IMR-90 (cell line): ENCODE measurements around the gene ZSCAN10. TPM values are rescaled to one million over a fixed set of nuclear protein-coding genes. Genes with fewer than 3 reads are reported as not detected.

Source experiments
- ATAC-seq: fragments of 200-7000 bp; cut with Tn5 transposase; 2 replicates; pipeline ENCODE4 v1.9.1; 2020; ENCODE audit warnings: low read depth, mild to moderate bottlenecking, moderate library complexity
- BruUV-seq: library from RNA; stranded (reverse); fragments of 400-500 nt; replicated peaks from 2 replicates; lab custom pipeline; 2021; lab: Mats Ljungman, UMichigan
- CTCF ChIA-PET: fragments of 300-600 bp; formaldehyde crosslinking; extraction: SDS; loops from one replicate; lab custom pipeline; 2021; ENCODE audit warnings: antibody characterized with exemption; lab: Yijun Ruan, JAX
- POLR2A ChIA-PET: fragments of 300-600 bp; sonication (Branson Sonifier 250); formaldehyde crosslinking; loops from one replicate; lab custom pipeline; 2022; ENCODE audit warnings: antibody characterized with exemption; ENCODE audit not compliant: unreplicated experiment; lab: Charles Lee
- DNase-seq: peaks from one replicate; pipeline ENCODE4 v3.0.0; 2013
- H2AFZ ChIP-seq: replicated peaks from 2 replicates; pipeline ENCODE3; 2013; ENCODE audit warnings: low read length, mild to moderate bottlenecking; ENCODE audit not compliant: poor library complexity
- H2AK5ac ChIP-seq: 2 replicates; pipeline ENCODE4 v1.6.1; 2013; ENCODE audit warnings: low read depth, low read length, inconsistent platforms
- H2AK9ac ChIP-seq: replicated peaks from 2 replicates; pipeline ENCODE3; 2013; ENCODE audit warnings: mild to moderate bottlenecking, low read depth, low read length, moderate library complexity; ENCODE audit not compliant: poor library complexity
- H2BK120ac ChIP-seq: 2 replicates; pipeline ENCODE4 v1.6.1; 2013; ENCODE audit warnings: low read depth, low read length, inconsistent platforms
- H2BK15ac ChIP-seq: 3 replicates; pipeline ENCODE4 v1.6.1; 2013; ENCODE audit warnings: low read depth, low read length, inconsistent platforms
- H2BK20ac ChIP-seq: 2 replicates; pipeline ENCODE4 v1.6.1; 2013; ENCODE audit warnings: low read depth, mild to moderate bottlenecking, inconsistent platforms, low read length, moderate library complexity
- H2BK5ac ChIP-seq: 2 replicates; pipeline ENCODE4 v1.6.1; 2013; ENCODE audit warnings: mild to moderate bottlenecking, low read depth, low read length, inconsistent platforms; ENCODE audit not compliant: poor library complexity, severe bottlenecking
- H3K14ac ChIP-seq: replicated peaks from 2 replicates; pipeline ENCODE4 v1.6.1; 2013; ENCODE audit warnings: low read depth, low read length, inconsistent platforms
- H3K18ac ChIP-seq: 2 replicates; pipeline ENCODE4 v1.6.1; 2013; ENCODE audit warnings: low read depth, low read length, control low read depth
- H3K23ac ChIP-seq: 2 replicates; pipeline ENCODE4 v1.6.1; 2013; ENCODE audit warnings: low read depth, low read length, inconsistent platforms
- H3K27ac ChIP-seq: 2 replicates; pipeline ENCODE4 v1.5.1; 2013; ENCODE audit warnings: mild to moderate bottlenecking, control low read depth, low read length; ENCODE audit not compliant: insufficient read depth
- H3K27me3 ChIP-seq: 2 replicates; pipeline ENCODE4 v1.6.1; 2013; ENCODE audit warnings: low read length; ENCODE audit not compliant: control insufficient read depth, insufficient read depth
- H3K36me3 ChIP-seq: 2 replicates; pipeline ENCODE4 v1.6.1; 2013; ENCODE audit warnings: low read length, mixed read lengths; ENCODE audit not compliant: control insufficient read depth, insufficient read depth
- H3K4ac ChIP-seq: 2 replicates; pipeline ENCODE4 v1.6.1; 2013; ENCODE audit warnings: low read depth, low read length, inconsistent platforms
- H3K4me1 ChIP-seq: 2 replicates; pipeline ENCODE4 v1.6.1; 2013; ENCODE audit warnings: low read length, mixed read lengths; ENCODE audit not compliant: control insufficient read depth, insufficient read depth
- H3K4me2 ChIP-seq: 2 replicates; pipeline ENCODE4 v1.6.1; 2013; ENCODE audit warnings: low read depth, mild to moderate bottlenecking, control low read depth, low read length, moderate library complexity
- H3K4me3 ChIP-seq: 2 replicates; pipeline ENCODE4 v1.5.1; 2013; ENCODE audit warnings: low read depth, mild to moderate bottlenecking, control low read depth, low read length, moderate library complexity; ENCODE audit not compliant: insufficient read depth
- H3K56ac ChIP-seq: 2 replicates; pipeline ENCODE4 v1.6.1; 2013; ENCODE audit warnings: low read length, inconsistent platforms; ENCODE audit not compliant: insufficient read depth; ENCODE audit errors: extremely low read depth
- H3K79me1 ChIP-seq, 2 experiments: 2 replicates each; pipeline ENCODE4 v1.6.1; 2013; ENCODE audit warnings: low read length in 2 of 2, inconsistent platforms in 1 of 2, low read depth in 1 of 2
- H3K9ac ChIP-seq: 2 replicates; pipeline ENCODE4 v1.6.1; 2013; ENCODE audit warnings: low read depth, low read length, control low read depth
- H3K9me1 ChIP-seq: 2 replicates; pipeline ENCODE4 v1.6.1; 2013; ENCODE audit warnings: low read length, inconsistent platforms; ENCODE audit not compliant: insufficient read depth
- H3K9me3 ChIP-seq: 2 replicates; pipeline ENCODE4 v1.6.1; 2013; ENCODE audit warnings: low read length; ENCODE audit not compliant: control insufficient read depth, insufficient read depth
- H4K20me1 ChIP-seq: 2 replicates; pipeline ENCODE4 v1.6.1; 2013; ENCODE audit warnings: low read length, inconsistent platforms; ENCODE audit not compliant: insufficient read depth
- H4K5ac ChIP-seq: 2 replicates; pipeline ENCODE4 v1.6.1; 2013; ENCODE audit warnings: mild to moderate bottlenecking, low read depth, low read length, control low read depth
- H4K8ac ChIP-seq, 2 experiments: 2 replicates each; pipeline ENCODE4 v1.6.1; 2013; ENCODE audit warnings: low read depth in 2 of 2, low read length in 2 of 2, control low read depth in 1 of 2, inconsistent platforms in 1 of 2
- H4K91ac ChIP-seq: 2 replicates; pipeline ENCODE4 v1.6.1; 2013; ENCODE audit warnings: low read depth, low read length, inconsistent platforms; ENCODE audit not compliant: insufficient read depth
- CHD1 ChIP-seq: IDR thresholded peaks from 2 replicates; pipeline ENCODE4 v1.6.1; 2012; ENCODE audit warnings: low read depth, low read length, improper control_type of control experiment
- FOS ChIP-seq: fragments of 150-350 bp; IDR thresholded peaks from 2 replicates; pipeline ENCODE4 v1.6.1; 2016; ENCODE audit warnings: low read depth, low read length
- POLR2A ChIP-seq: IDR thresholded peaks from 2 replicates; pipeline ENCODE4 v1.6.1; 2012; ENCODE audit warnings: mild to moderate bottlenecking, low read depth, low read length
- RCOR1 ChIP-seq: IDR thresholded peaks from 2 replicates; pipeline ENCODE4 v1.6.1; 2012; ENCODE audit warnings: mild to moderate bottlenecking, low read length, improper control_type of control experiment; ENCODE audit not compliant: insufficient replicate concordance
- WGBS, 2 experiments: methylation state at CpG; one replicate each; pipeline versions ENCODE4 v1.1.5 to v1.1.7; 2013; ENCODE audit warnings: missing lambda C conversion rate in 2 of 2; ENCODE audit not compliant: insufficient read length in 1 of 2; ENCODE audit errors: extremely low coverage in 2 of 2; 5-methylcytosine and 5-hydroxymethylcytosine counted together
- dilution Hi-C: fragments of 300-500 bp; cut with HindIII; formaldehyde crosslinking; loops from one replicate; pipeline ENCODE4 v1.14.3; 2018; ENCODE audit warnings: low sequenced_read_pairs; ENCODE audit not compliant: unreplicated experiment
- in situ Hi-C: fragments of 300-500 bp; cut with MboI; formaldehyde crosslinking; loops from 3 replicates; pipeline ENCODE4 v1.14.3; 2019; ENCODE audit warnings: low sequenced_read_pairs, inconsistent platforms, mixed read lengths
- intact Hi-C: fragments of 100-400 bp; cut with micrococcal nuclease; formaldehyde crosslinking; loops from 2 replicates; pipeline ENCODE4 v1.10.0; 2022
- polyA plus RNA-seq, 3 experiments: library from polyadenylated mRNA; depleted of rRNA; stranded (reverse); fragments of >200 nt; gene quantifications; 2 replicates each; pipeline ENCODE4 v1.2.3, GENCODE V29; 2012; ENCODE audit warnings: low replicate concordance in 1 of 3
- total RNA-seq: library from RNA; depleted of rRNA; stranded (reverse); fragments of >200 nt; gene quantifications from 2 replicates; pipeline ENCODE4 v1.2.3, GENCODE V29; 2012
- TF ChIP-seq, protein P1 (sequence below): conservative IDR thresholded peaks from 2 replicates; pipeline ENCODE4 v1.5.1; 2012; ENCODE audit warnings: mild to moderate bottlenecking, low read depth, low read length, improper control_type of control experiment

ZSCAN10 gene
- total and polyA plus RNA-seq, 2 of the 4 experiments (the other 2 are of a cell fraction): not detected

GRCh38 chr16:3049921-3050481, 49.1 kb downstream of the ZSCAN10 start:
- Histone ChIP-seq H3K27me3 (peaks cover 52% of the 10 kb centered on the region), H3K18ac (no peak overlapping the region), H4K91ac (no peak overlapping the region), H2BK15ac (no peak overlapping the region), H3K27ac (no peak overlapping the region), H3K23ac (no peak overlapping the region), H3K36me3 (no peaks in the 10 kb centered on the region), H3K4me1 (no peaks in the 10 kb centered on the region; the same call in 1 of the 2 replicates), H4K8ac (no peak overlapping the region), H3K4ac (no peak overlapping the region), H2BK120ac (no peak overlapping the region), H3K4me2 (no peak overlapping the region), H3K56ac (no peak overlapping the region), H2BK5ac (no peak overlapping the region), H3K79me1 (no peaks in the 10 kb centered on the region), H4K5ac (no peak overlapping the region), H3K14ac (no peak overlapping the region), H2AFZ (no peak overlapping the region), H3K9me3 (no peaks in the 10 kb centered on the region; the same call in 1 of the 2 replicates), H2AK5ac (no peak overlapping the region), H2BK20ac (no peak overlapping the region), H3K9ac (no peak overlapping the region), H2AK9ac (no peak overlapping the region), H3K4me3 (no peak overlapping the region), H4K20me1 (no peaks in the 10 kb centered on the region), H3K9me1 (peaks cover 3% of the 10 kb centered on the region; the same call in 1 of the 2 replicates)
- in situ Hi-C loops: no loop called here
- no TSS peak for BruUV-seq
- ChIA-PET CTCF (no interaction called here), POLR2A (no interaction called here)
- no peak for TF ChIP-seq FOS
- TF ChIP-seq POLR2A: no peak
- TF ChIP-seq CHD1: no peak
- no peak for TF ChIP-seq RCOR1
- TF ChIP-seq, protein P1, sequence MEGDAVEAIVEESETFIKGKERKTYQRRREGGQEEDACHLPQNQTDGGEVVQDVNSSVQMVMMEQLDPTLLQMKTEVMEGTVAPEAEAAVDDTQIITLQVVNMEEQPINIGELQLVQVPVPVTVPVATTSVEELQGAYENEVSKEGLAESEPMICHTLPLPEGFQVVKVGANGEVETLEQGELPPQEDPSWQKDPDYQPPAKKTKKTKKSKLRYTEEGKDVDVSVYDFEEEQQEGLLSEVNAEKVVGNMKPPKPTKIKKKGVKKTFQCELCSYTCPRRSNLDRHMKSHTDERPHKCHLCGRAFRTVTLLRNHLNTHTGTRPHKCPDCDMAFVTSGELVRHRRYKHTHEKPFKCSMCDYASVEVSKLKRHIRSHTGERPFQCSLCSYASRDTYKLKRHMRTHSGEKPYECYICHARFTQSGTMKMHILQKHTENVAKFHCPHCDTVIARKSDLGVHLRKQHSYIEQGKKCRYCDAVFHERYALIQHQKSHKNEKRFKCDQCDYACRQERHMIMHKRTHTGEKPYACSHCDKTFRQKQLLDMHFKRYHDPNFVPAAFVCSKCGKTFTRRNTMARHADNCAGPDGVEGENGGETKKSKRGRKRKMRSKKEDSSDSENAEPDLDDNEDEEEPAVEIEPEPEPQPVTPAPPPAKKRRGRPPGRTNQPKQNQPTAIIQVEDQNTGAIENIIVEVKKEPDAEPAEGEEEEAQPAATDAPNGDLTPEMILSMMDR: no peak
- ATAC-seq (no peak), DNase-seq (no peak)
- dilution Hi-C loops: no loop called here
- intact Hi-C loops: no loop called here
- WGBS, 2 experiments: 76% methylated on average over 16 of the region's 26 CpGs; no CpG with 5 or more reads in 1 of the 2 experiments
